Measurements from ENCODE around the gene CALCOCO1.
"Not testable (repeated sequence)": the region's sequence is repeated elsewhere in the genome, so short reads cannot be mapped to it uniquely, and the experiment has no call there.

Gene CALCOCO1

GRCh38 chr12:53688134-53688533, 39.1 kb downstream of the CALCOCO1 start:
- no peak for FAIRE-seq
- no peak for DNase-seq (ENCODE audit: insufficient read length, low spot score)
- no peak for TF ChIP-seq CTCF (IDR thresholded peaks at IDR 0.05; ENCODE audit: insufficient read depth, missing control alignments)

- no peak for DNase-seq (ENCODE audit: insufficient read length, low spot score)
- TF ChIP-seq CTCF (IDR thresholded peaks at IDR 0.05; ENCODE audit: insufficient read depth, missing control alignments): no peak
- FAIRE-seq: no peak
Measured at GRCh38 chr12:53686436-53686835, 40.8 kb downstream of the CALCOCO1 start.

- TF ChIP-seq CTCF (IDR thresholded peaks at IDR 0.05; ENCODE audit: insufficient read depth, missing control alignments): no peak
- DNase-seq (ENCODE audit: insufficient read length, low spot score): no peak
- no peak for FAIRE-seq
Measured at GRCh38 chr12:53684654-53685220, 42.5 kb downstream of the CALCOCO1 start.

- no peak for TF ChIP-seq CTCF (IDR thresholded peaks at IDR 0.05; ENCODE audit: insufficient read depth, missing control alignments)
- FAIRE-seq: no peak
- no peak for DNase-seq (ENCODE audit: insufficient read length, low spot score)
Measured at GRCh38 chr12:53683983-53684382, 43.3 kb downstream of the CALCOCO1 start.

- DNase-seq (ENCODE audit: insufficient read length, low spot score): no peak
- no peak for TF ChIP-seq CTCF (IDR thresholded peaks at IDR 0.05; ENCODE audit: insufficient read depth, missing control alignments)
- FAIRE-seq: no peak
Measured at GRCh38 chr12:53683494-53683893, 43.8 kb downstream of the CALCOCO1 start.

- not testable (repeated sequence) for DNase-seq (ENCODE audit: insufficient read length, low spot score)
Measured at GRCh38 chr12:53680061-53680460, 47.2 kb downstream of the CALCOCO1 start.

GRCh38 chr12:53677800-53678148, 49.5 kb downstream of the CALCOCO1 start:
- FAIRE-seq: no peak
- no peak for DNase-seq (ENCODE audit: insufficient read length, low spot score)
- no peak for TF ChIP-seq CTCF (IDR thresholded peaks at IDR 0.05; ENCODE audit: insufficient read depth, missing control alignments)

More at GRCh38 chr12:53680061-53680460, 47.2 kb downstream of the CALCOCO1 start:
- not testable (repeated sequence) for FAIRE-seq

Data from D721Med (cell line).